Endothelial cell of umbilical vein (primary cell): ENCODE measurements around the gene SLCO2A1.

Source experiments
- EZH2 ChIP-seq: IDR thresholded peaks from 2 replicates; pipeline ENCODE4 v1.6.1; 2012; ENCODE audit warnings: borderline replicate concordance, low read depth, mild to moderate bottlenecking, moderate library complexity, low read length, inconsistent platforms; ENCODE audit not compliant: severe bottlenecking
- FOS ChIP-seq: IDR thresholded peaks from 2 replicates; pipeline ENCODE4 v1.6.1; 2011; ENCODE audit warnings: mild to moderate bottlenecking, low read length, moderate library complexity, borderline replicate concordance; ENCODE audit not compliant: insufficient read depth
- GATA2 ChIP-seq: IDR thresholded peaks from 2 replicates; pipeline ENCODE4 v1.7.0; 2011; ENCODE audit warnings: low read depth, mild to moderate bottlenecking, moderate library complexity, mixed read lengths, low read length; ENCODE audit not compliant: insufficient read length, insufficient read depth
- JUN ChIP-seq: IDR thresholded peaks from 2 replicates; pipeline ENCODE4 v1.6.1; 2011; ENCODE audit warnings: borderline replicate concordance, low read depth; ENCODE audit not compliant: insufficient read length, insufficient read depth
- MYC ChIP-seq: IDR thresholded peaks from one replicate; pipeline ENCODE4 v1.6.1; 2011; ENCODE audit warnings: mild to moderate bottlenecking, low read depth, low read length
- POLR2A ChIP-seq: IDR thresholded peaks from 2 replicates; pipeline ENCODE4 v1.6.1; 2012; ENCODE audit warnings: low read depth, mild to moderate bottlenecking, control low read depth, low read length
- POLR2AphosphoS5 ChIP-seq: IDR thresholded peaks from 2 replicates; pipeline ENCODE4 v1.6.1; 2012; ENCODE audit warnings: low read depth, mild to moderate bottlenecking, control low read depth, low read length, moderate library complexity; ENCODE audit not compliant: insufficient read depth
- TF ChIP-seq, protein P1 (sequence below), 2 donors: IDR thresholded peaks; 1 replicate in 1 of 2; 2 replicates in 1 of 2; pipeline ENCODE4 v1.5.1; 2011; ENCODE audit warnings: low read length in 2 of 2, mild to moderate bottlenecking in 2 of 2, moderate library complexity in 2 of 2, control low read depth in 1 of 2, inconsistent platforms in 1 of 2, low read depth in 1 of 2; ENCODE audit not compliant: insufficient read depth in 1 of 2; ENCODE audit errors: extremely low read depth in 1 of 2
- TF ChIP-seq, protein P2 (sequence below): IDR thresholded peaks from 2 replicates; pipeline ENCODE4 v1.6.1; 2011; ENCODE audit not compliant: insufficient read depth, insufficient read length

DNA sequence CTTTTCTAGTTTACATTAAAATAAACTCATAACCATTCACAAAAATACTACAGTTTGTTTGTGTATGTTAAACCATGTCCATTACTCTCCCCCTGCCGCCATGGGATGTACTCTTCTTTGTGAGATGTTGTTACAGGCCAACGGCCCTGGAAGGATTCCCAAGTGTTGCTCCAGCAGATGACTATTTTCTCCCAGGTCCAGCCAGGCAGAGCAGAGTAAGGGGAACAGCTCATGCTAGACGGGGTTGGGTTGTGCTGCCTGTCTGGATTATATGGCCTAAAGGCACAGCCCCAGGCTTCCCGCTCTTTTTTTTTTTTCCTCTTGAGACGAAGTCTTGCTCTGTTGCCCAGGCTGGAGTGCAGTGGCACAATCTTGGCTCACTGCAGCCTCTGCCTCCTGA is 24.5 kb upstream of the SLCO2A1 start:
- TF ChIP-seq POLR2A = no peak
- TF ChIP-seq, protein P1, sequence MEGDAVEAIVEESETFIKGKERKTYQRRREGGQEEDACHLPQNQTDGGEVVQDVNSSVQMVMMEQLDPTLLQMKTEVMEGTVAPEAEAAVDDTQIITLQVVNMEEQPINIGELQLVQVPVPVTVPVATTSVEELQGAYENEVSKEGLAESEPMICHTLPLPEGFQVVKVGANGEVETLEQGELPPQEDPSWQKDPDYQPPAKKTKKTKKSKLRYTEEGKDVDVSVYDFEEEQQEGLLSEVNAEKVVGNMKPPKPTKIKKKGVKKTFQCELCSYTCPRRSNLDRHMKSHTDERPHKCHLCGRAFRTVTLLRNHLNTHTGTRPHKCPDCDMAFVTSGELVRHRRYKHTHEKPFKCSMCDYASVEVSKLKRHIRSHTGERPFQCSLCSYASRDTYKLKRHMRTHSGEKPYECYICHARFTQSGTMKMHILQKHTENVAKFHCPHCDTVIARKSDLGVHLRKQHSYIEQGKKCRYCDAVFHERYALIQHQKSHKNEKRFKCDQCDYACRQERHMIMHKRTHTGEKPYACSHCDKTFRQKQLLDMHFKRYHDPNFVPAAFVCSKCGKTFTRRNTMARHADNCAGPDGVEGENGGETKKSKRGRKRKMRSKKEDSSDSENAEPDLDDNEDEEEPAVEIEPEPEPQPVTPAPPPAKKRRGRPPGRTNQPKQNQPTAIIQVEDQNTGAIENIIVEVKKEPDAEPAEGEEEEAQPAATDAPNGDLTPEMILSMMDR (IDR thresholded peaks at IDR 0.05; ENCODE audit: extremely low read depth in 1 of 2, insufficient read depth in 1 of 2, low read depth in 1 of 2, low read length in 2 of 2) = no peak
- no peak for TF ChIP-seq EZH2
- no peak for TF ChIP-seq JUN
- TF ChIP-seq FOS = no peak
- no peak for TF ChIP-seq POLR2AphosphoS5
- TF ChIP-seq, protein P2, sequence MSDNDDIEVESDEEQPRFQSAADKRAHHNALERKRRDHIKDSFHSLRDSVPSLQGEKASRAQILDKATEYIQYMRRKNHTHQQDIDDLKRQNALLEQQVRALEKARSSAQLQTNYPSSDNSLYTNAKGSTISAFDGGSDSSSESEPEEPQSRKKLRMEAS = no peak
- no peak for TF ChIP-seq MYC
- TF ChIP-seq GATA2 = no peak
